NCI-H187 treated with DMSO at 0.1 percent for 48 hours (cell line): ENCODE results near the gene PRDM1.
"Not testable (repeated sequence)": the region's sequence is repeated elsewhere in the genome, so short reads cannot be mapped to it uniquely, and the experiment has no call there.

Experiments used
- DNase-seq: peaks from one replicate; lab custom pipeline; 2025; lab: John Stamatoyannopoulos, UW

Gene PRDM1

GRCh38 chr6:106138151-106138550 lies 52.0 kb downstream of the PRDM1 start:
- DNase-seq = no peak

GRCh38 chr6:106141441-106142237 lies 55.5 kb downstream of the PRDM1 start:
- no peak for DNase-seq

- no peak for DNase-seq
Observed at GRCh38 chr6:106142876-106143431, 56.8 kb downstream of the PRDM1 start.

- no peak for DNase-seq
Observed at GRCh38 chr6:106143665-106144064, 57.5 kb downstream of the PRDM1 start.

- no peak for DNase-seq
Observed at GRCh38 chr6:106145144-106145543, 59.0 kb downstream of the PRDM1 start.

GRCh38 chr6:106145741-106146227 lies 59.6 kb downstream of the PRDM1 start:
- DNase-seq = no peak

- DNase-seq = no peak
Observed at GRCh38 chr6:106146852-106147351, 60.8 kb downstream of the PRDM1 start.

- DNase-seq = no peak
Observed at GRCh38 chr6:106147476-106147875, 61.3 kb downstream of the PRDM1 start.

- DNase-seq = no peak
Observed at GRCh38 chr6:106149472-106150069, 63.4 kb downstream of the PRDM1 start.

- DNase-seq = not testable (repeated sequence)
Observed at GRCh38 chr6:106152476-106152875, 66.3 kb downstream of the PRDM1 start.

GRCh38 chr6:106152952-106153351 lies 66.8 kb downstream of the PRDM1 start:
- no peak for DNase-seq

- no peak for DNase-seq
Observed at GRCh38 chr6:106154326-106154725, 68.2 kb downstream of the PRDM1 start.

GRCh38 chr6:106155219-106155830 lies 69.2 kb downstream of the PRDM1 start:
- DNase-seq = no peak

- DNase-seq = no peak
Observed at GRCh38 chr6:106156413-106156812, 70.3 kb downstream of the PRDM1 start.

- no peak for DNase-seq
Observed at GRCh38 chr6:106156863-106157262, 70.7 kb downstream of the PRDM1 start.

GRCh38 chr6:106158816-106159215 lies 72.7 kb downstream of the PRDM1 start:
- DNase-seq = no peak
